Inflammatory macrophage treated with lipopolysaccharide for 1 hour (primary cell): ENCODE measurements around the gene WDR59.

ENCODE experiments used
- DNase-seq, 2 donors: peaks; one replicate each; pipeline ENCODE4 v3.0.0-alpha.2; 2020 to 2022

The WDR59 gene

GRCh38 chr16:74899816-74900215, 85.1 kb downstream of the WDR59 start:
- DNase-seq: peak in 1 of 2 donors; percentile 30

DNA sequence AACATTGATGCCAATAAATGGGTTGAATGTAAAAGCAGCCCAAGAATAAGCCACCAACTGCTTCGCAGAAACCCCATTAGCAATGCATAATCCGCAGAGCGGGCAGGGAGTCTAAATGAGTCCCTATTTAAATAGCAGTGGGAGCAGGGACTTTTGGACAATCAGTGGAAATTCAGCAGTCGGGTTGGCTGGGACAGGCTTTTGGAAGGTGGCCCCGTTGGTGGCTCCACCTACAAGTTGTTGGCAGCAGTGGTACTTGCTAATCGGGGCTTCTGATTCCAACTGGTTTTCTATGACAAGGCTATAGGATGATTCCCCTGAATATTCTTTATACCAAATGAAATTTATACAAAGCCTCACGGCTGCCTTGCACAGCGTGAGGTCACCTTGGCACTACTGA, 86.3 kb downstream of the WDR59 start:
- DNase-seq: no peak

DNA sequence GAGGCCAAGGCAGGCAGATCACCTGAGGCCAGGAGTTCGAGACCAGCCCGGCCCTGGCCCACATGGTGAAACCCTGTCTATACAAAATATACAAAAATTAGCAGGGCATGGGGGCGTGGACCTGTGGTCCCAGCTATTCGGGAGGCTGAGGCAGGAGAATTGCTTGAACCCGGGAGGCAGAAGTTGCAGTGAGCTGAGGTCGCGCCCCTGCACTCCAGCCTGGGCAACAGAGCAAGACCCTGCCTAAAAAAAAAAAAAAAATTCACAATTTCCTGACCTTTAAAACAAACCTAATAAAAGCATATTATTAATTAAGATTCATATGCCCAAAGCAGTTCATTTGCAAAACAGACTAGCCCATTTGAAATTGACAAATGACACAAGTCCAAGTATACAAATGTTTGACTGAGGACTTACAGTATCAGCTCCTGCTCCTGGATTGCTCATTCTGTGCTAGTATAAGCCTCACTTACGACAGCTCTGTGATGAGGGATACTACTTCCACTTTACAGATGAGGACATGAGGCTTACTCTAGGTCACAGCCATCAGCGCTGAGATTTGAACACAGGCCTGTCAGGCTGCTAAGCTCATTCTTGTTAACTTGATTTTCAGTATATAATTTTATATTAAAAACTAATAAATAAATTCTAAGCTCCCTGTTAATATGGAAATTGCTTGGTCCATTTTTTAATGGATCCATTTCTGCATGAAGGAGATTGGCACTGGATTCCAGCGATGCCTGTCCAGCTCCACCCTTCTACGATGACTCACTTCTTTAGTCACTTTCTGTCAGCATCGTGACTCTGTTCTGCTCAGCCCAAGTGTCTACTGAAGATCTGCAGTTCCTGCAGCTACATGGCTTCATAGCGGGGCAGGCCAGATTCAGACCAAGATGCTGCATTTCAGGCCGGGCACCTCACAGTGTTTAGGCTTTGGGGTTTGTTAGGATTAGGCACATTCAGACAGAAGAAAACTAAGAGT, 88.2 kb downstream of the WDR59 start:
- peak; percentile 11 to 48 for DNase-seq

GRCh38 chr16:74893541-74893940, 91.4 kb downstream of the WDR59 start:
- DNase-seq: no peak

DNA sequence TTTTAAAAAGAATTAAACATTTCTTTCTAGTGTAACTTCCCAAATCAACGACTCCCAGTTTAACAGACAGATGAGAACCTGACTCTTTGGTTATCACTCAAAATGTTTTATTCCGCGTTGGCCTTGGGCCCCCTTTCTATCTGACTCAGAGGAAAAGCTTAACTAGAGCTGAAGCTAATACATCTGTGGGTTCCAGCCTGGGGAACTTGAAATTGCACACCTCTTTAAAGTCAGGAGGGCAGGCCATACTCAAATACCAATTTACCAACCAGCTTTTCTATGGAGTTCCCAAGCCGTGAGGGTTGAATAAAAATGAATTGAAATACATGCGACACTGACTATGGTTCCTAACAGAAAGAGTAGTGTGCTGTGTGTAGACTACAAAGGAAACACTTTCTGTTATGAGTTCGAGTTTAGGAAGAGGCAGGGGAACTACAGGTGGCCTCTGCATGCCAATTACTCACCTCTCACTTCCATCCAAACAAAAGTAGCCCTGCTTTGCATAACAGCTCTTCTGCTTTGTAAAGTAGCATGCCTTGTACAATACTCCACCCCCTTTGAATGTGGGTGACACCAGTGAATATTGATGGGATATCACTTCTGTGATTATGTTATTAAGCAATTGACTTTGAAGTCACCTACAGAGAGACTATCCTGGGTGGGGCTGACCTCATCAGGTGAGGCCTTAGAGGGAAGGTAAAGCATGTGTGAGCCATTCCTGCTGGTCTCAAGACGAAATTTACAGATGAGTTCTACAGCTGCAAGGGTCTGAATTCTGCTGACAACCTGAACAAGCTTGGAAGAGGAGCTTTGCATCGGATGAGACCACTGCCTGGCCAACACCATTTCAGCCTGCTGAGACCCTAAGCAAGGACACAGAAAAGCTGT, 92.1 kb downstream of the WDR59 start:
- DNase-seq: no peak

DNA sequence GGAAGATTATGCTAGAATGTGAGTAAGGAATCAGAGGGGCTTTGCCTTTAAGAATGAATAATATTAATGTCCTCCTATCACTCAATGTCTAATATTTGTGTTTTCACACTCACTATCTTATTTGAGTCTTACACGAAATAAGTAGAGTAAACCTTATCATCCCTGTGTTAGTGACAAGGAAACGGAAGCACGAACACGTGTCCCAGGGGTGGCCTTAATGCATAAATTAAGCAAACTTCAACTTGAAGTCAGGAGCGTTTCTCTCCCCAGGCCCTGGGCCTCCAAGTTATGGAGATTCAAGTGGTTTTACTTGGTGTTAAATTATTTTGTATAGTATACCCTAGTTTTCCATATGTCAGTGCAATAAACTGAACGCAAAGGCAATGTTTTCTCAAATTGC, 96.0 kb downstream of the WDR59 start:
- no peak for DNase-seq

DNA sequence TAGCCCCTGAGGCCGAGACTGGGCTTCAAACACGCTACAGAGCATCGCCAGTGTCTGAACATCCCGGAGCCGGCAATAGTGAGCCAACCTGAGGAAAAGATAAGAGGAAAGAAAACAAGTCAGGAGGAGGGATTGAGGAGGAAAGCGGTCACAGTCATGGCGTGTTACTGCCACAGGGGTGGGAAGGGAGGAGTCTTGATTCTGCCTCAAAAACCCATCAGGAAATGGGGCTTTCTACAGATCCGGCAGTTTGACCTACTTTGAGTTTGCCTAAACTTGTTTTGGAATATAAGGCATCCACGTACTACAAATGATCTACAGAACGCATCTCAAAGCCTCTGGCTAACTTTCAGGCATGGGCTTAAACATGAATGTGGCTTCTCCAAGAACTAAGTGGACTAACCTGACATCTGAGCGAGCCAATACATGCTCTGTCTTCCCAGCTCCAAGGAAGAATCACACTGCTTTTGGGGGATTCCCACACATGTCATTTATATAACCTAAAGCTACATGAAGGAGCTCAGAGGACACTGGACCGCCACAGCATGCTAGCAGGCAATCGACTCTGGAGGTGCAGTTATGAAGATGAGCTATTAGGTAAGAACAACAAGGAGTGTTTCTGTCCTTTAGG, 96.6 kb downstream of the WDR59 start:
- no peak for DNase-seq

- DNase-seq: no peak
Measured at GRCh38 chr16:74887084-74887483, 97.8 kb downstream of the WDR59 start.

- no peak for DNase-seq
Measured at GRCh38 chr16:74877706-74878105, 107.2 kb downstream of the WDR59 start.

- DNase-seq: peak in 1 of 2 donors; percentile 62
Measured at GRCh38 chr16:74874912-74875546, 109.9 kb downstream of the WDR59 start.

GRCh38 chr16:74874123-74874522, 110.8 kb downstream of the WDR59 start:
- DNase-seq: no peak

- DNase-seq: no peak
Measured at GRCh38 chr16:74872302-74872701, 112.6 kb downstream of the WDR59 start.

DNA sequence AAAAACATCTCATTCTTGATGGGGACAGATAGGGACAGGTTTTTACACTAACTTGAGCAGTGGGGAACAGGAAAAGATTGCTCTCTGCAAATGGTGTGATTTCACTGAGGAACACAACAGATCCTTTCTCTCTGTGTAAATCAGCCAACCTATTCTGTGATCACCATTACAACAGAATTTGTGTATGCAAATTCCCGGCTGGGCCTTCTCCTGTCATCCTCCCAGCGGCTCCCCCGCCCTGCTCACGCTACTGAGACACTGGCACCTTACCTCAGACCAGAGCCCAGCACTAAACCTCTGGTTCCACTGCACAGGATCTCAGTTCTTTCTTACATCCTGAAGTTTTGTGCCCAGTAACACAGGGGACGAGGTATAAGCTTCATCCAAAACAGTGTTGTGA, 113.3 kb downstream of the WDR59 start:
- peak in 1 of 2 donors; percentile 24 for DNase-seq

DNA sequence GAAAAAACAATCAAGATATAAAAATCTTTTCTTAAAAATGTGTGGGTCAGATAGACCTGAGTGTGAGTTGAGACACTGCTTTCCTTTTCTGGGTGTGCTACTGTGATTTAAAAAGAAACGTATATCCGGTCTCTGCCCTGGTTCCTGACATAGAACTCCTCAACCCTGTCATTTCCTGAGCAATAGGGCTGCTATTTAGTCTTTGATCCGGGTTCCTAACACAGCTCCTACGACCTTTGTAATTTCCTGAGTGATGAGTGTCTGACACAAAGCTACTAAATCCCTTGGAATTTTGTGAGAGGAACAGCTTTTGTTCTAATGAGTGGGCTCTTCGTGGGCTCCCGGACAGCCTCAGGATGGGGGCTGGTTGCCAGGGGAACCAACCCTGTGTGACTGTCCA, 116.4 kb downstream of the WDR59 start:
- no peak for DNase-seq

DNA sequence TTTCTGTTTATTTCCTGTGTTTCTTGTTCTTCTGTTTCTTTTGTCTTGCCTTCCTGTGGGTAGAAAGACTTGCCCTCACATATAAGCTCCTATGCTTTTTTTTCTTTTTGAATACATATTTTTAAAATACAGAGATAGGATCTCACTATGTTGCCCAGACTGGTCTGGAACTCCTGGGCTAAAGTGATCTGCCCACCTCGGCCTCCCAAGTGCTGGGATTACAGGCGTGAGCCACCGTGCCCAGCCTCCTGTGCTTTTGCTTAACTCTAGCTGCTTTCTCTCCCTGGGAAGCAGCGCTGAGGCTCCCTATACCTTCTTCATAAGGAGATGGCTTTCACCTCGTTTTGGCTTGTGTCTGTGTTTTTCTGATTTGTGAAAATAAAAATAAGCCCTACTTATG, 116.9 kb downstream of the WDR59 start:
- no peak for DNase-seq

- no peak for DNase-seq
Measured at GRCh38 chr16:74867281-74867849, 117.6 kb downstream of the WDR59 start.

GRCh38 chr16:74865922-74866598, 118.9 kb downstream of the WDR59 start:
- no peak for DNase-seq

GRCh38 chr16:74862743-74863244, 122.1 kb downstream of the WDR59 start:
- peak; percentile 36 to 67 for DNase-seq

- DNase-seq: no peak
Measured at GRCh38 chr16:74852500-74852875, 132.4 kb downstream of the WDR59 start.

- no peak for DNase-seq
Measured at GRCh38 chr16:74850027-74850426, 134.9 kb downstream of the WDR59 start.

DNA sequence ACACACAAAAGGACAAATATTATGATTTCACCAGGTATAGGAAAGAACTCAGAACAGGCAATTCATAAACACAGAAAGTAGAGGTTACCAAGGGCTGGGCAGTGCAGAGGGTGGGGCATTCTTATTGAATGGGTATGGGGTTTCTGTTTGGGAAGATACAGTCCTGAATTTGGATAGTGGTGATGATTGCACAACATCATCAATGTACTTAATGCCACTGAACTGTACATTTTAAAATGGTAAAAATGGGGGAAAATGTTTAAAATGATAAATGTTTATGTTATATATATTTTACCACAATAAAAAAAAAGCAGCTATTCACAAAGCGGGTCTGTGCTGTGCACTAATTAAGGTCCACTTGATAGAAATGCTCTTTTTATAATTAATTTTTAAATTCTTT, 137.7 kb downstream of the WDR59 start:
- DNase-seq: no peak

- DNase-seq: no peak
Measured at GRCh38 chr16:74846714-74847113, 138.2 kb downstream of the WDR59 start.
